Non-pigmented ciliary epithelial cell (primary cell): ENCODE data around the gene JAKMIP1.

ENCODE experiments used
- DNase-seq: peaks from one replicate; pipeline ENCODE4 v3.0.0-alpha.2; 2010; ENCODE audit warnings: low read depth

JAKMIP1 gene

DNA sequence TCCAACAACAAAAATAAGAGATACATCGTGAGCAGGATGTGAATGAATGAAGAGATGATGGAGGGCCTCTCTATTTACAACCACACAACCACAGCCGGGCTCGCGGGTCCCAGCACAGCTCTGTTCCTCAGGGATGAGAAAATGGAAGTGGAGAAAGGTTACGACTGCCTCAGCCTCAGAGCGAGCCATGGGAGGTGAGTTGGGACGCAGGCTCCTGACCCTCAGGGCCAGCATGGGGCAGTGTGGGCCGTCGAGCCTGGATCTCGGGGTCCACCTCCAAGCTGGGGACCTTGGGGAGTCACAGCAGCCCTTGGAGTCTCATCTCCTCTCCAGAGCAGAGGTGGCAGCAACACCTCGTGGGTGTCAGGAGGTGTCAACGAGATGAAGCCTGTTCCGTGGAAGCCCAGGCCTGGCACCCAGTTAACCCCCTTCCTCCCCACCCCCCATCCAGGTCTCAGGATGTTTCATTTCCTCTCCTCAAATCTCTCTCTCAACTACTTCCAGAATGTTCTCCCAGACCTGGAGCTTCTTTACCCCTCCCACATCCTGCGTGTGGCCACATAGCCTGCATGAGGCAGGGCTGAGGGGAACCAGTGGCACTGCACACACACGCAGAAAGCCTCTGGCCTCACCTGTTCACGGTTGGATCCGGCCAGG is 208.1 kb downstream of the JAKMIP1 start:
- no peak for DNase-seq

DNA sequence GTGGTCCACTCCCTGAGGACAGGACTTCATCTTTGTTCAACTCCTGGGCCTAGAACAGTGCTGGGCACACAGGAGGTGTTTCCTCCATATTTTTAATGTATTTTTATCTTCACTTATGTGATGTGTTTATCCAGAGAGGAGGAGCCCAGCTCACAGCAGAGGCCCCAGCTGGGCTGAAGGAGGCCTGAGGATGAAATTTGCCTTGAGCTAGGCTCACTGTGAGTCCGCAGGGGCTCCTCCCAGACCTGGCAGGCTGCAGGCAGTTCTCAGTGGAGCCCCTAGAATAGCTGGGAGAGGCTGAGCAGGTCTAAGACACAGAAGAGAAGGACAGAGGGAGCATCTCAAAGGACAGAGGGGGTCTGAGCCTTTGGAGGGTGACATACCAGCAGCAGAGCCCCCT is 208.9 kb downstream of the JAKMIP1 start:
- DNase-seq, result no peak

DNA sequence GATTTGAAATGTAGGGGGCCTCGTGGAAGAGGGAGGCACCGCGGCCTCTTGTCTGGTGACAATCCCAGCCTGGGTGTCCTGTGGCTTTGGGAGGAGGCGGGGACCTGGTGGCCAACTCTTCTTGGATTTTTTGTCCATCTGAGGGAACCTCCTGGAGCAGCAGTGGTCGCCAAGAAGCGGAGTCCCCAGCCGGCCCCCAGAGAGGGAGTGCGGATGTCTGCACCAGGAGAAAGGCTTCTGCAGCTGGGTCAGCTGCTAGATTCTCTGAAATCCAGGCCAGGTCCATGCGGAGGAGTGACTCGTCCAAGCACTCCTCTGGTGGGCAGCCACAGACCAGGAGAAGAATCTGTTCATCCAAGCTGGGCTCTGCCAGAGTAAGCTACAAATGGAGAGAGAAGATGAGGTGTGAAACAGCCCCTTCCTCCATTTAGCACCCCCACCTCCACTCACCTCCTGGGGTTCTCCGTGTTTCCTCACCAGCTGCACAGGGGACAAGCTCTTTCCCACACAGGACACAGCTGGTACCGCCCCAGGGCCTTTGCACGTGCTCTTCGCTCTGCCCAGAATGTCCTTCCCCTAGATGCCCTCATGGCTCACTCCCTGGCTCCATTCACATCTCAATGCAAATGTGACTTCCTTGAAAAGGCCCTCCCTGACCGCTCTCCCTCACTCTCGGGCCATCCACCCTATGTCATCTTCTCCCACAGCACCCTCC is 209.7 kb downstream of the JAKMIP1 start:
- DNase-seq, result no peak

DNA sequence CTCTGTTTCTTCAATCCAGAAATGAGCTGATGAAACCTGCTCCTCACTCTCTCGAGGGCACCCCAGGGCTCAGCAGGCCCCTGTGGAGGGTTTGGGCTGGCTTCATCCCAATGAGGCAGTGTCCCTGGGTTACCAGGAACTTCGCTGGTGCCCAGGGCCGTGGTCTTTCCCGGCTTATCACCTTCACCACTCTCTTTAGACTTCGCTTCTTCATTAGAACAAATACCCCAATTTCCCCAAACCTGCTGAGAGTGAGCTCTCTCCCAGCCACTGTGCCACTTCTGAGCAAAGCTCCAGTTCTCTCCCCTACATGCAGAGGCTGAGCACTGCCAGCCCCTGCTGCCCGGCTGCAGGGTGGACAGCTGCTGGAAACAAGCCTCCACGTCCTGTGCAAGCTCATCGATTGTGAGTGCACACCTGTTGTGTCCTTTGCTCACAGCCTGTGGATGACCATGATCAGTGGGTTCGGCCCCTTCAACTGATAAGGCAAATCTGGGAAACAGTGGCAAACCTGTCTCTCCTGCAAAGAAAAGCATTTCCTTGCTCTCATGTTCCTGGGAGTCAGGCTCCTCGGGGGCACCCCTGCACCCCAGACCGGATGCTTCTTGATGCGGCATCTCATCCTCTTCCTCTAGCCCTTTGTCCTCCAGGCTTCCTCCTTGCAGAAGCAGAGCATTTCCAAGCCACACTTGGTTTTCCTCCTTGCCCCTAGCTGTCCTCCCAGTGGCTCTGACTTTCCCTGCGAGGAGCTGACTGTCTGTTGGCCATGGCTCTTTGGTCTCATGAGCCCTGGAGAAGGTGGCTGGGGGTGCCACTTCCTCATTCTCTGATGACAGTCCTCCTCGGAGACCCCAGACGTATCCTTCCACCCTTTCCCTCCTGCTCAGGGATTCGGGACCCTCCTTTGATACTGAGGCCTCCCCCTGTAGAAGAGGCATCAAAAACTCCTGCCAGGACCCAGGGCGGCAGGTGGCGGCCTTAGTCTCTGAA is 210.8 kb downstream of the JAKMIP1 start:
- no peak for DNase-seq

DNA sequence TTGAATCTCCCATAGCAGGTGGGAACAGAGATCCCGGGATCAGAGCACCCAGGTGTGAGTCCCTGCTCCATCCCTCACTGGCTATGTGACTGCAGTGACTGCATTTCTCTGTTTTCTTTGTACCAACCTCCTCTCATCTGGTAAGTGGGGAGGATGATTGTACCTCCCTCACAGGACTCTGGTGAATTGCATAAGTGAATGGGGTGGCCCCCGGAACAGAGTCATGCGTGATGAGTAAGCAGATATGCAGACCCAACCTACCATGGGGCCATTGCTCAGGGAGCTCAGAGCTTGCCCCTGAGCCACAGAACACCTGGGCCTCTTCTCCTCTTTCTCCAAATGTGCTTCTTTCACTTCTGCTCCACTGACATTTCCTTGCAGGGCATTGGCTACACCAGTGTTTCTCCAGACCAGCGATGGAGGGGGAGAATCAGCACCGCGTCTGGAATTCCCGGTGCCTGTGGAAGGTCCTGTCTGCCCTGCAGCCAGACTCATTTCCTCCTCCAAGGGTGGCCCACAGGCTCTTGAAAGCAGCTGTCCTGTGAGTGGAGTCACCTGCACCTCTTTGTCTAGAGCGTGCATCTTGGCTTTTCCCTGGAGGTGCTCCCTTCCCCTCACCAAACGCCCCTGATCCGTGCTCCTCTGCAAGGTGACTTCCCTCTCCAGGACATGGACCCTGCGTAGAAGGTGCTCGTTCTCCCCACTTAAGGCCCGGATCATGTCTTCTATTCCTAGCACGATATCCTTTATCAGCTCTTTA is 212.1 kb downstream of the JAKMIP1 start:
- DNase-seq, result no peak

GRCh38 chr4:5984843-5985242 is 215.5 kb downstream of the JAKMIP1 start:
- no peak for DNase-seq

DNA sequence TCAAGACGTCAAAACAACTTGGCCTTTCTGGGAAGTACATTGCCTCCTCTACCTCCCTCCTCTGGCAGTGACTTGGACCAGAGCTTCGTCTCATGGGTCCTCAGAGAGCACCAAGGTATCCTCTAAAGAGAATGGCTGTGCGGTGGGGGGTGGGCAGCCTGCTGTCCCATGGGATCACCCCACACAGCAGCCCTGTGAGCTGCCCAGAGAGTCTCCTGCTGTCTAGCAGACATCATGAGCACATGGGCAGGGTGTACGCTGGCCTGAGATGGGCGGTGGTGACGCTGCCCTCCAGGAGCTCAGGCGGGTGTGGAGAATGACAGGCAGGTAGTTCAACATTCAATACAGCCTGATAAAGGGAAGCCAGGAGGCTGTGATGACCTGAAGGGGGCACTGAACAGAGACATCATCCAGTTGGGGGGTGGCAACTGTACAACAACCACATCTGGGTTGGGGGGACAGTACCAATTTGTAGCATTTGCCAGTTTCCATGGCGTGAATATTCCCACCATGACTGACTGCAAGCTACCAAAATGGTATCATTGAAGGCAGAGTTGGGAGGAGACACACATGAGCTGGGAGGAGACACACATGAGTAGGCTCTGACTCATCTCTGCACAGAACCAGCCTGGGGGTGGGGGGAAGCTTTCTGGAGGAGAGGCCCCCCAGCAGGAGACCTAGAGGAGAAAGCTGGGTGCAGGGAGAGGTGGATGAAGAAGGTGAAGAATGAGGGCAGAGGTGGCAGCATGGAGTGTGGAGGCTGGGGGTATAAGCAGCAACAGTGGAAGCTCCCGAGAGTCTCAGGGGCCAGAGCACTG is 218.0 kb downstream of the JAKMIP1 start:
- no peak for DNase-seq

DNA sequence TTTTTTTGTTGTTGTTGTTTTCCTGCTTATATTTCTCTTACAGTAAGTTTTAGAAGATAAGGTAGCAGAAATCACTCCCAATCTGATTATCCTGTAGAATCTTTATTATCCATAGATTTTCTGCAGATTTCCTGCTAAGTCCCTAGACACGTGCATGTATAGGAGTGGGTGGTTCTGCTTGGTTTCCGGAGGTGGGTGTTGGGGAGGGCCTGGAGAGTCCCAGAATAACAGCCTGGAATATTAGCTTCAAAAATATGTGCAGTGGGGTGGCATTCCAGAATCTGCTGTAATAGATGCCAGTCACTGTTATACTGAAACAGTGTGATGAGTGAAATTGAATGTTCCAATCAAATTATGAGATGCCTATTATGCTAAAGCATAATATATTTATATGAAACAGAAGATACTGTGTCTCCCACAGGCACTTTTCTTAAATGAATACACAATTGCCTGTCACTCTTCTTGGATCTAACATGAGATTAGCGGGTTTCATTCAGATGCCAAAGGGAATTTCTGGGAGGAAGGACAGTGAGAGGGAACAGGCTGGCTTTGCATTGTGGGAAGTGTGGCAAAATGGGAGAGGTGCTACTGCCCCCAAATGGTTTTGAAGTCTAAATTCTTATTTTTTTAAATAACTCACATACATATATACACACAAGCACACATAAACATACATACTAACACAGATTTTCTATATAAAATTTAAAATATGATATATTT is 219.8 kb downstream of the JAKMIP1 start:
- DNase-seq, result no peak

DNA sequence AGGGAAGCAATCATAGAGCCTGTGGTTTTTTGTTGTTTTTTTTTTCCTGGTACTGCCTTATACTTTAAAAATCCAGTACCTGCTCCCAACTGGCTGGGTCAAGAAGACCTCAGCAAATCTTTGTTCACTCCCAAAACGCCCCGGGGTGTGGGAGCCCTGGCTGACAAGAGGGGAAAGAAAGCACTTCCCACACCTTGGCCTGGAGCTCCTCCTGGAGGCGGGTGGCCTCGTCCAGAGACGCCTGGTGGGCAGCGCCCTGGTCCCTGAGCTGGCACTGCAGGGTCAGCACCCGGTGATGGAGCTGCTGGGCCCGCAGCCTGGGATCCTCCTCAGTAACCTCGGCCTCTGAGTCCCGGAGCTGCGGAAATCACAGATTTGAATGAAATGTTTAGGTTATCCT is 220.4 kb downstream of the JAKMIP1 start:
- no peak for DNase-seq

GRCh38 chr4:5976921-5977320 is 223.4 kb downstream of the JAKMIP1 start:
- no peak for DNase-seq

DNA sequence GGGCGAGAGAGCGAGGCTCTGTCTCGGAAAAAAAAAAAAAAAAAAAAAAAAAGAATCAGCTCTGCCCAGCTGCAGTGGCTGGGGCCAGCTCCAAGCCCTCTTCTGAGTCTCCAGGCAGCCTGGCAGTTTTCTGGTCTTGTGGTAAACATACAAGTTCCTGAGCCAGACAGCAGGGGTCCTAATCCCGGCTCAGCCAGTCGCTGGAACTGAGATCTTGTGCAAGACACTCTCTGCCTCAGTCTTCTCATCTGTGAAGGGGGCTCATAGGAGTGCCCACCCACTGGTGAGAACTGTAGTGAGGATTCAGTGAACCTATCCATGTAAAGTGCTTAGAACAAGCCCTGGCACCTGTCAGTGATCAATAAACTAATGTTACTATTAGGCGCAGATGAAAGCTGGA is 223.9 kb downstream of the JAKMIP1 start:
- DNase-seq, result no peak
